HCT116 (cell line): ENCODE data around the gene OTUB2. TPM values are rescaled to one million over a fixed set of nuclear protein-coding genes. Genes with fewer than 3 reads are reported as not detected.

Experiments
- ATAC-seq: fragments of 200-7000 bp; cut with Tn5 transposase; 2 replicates; pipeline ENCODE4 v1.9.1; 2020; ENCODE audit warnings: mild to moderate bottlenecking, moderate library complexity
- BruUV-seq: library from RNA; stranded (reverse); fragments of 400-500 nt; replicated peaks from 2 replicates; lab custom pipeline; 2021; lab: Mats Ljungman, UMichigan
- CTCF ChIA-PET: fragments of 300-600 bp; sonication (Branson Sonifier 250); formaldehyde crosslinking; loops from one replicate; lab custom pipeline; 2021; ENCODE audit warnings: antibody characterized with exemption; lab: Charles Lee
- POLR2A ChIA-PET: fragments of 300-600, 350-600 bp; sonication (Branson Sonifier 250); formaldehyde crosslinking; loops from one replicate; lab custom pipeline; 2021; ENCODE audit warnings: antibody characterized with exemption; lab: Charles Lee
- RAD21 ChIA-PET, 2 experiments: fragments of 300-600 bp; sonication (Branson Sonifier 250); formaldehyde crosslinking; loops; one replicate each; lab custom pipeline; 2023; ENCODE audit warnings: low total read pairs in 2 of 2; ENCODE audit not compliant: uncharacterized antibody in 2 of 2, unreplicated experiment in 2 of 2, low non-redundant PET in 1 of 2; lab: Charles Lee
- DNase-seq: peaks from one replicate; pipeline ENCODE4 v3.0.0-alpha.2; 2010; ENCODE audit warnings: low read depth, low spot score
- H2AFZ ChIP-seq: fragments of 200-600 bp; shearing (Covaris generic), sonication (generic); 2 replicates; pipeline ENCODE4 v1.6.1; 2017; ENCODE audit warnings: low read depth, mixed run types, mixed read lengths, antibody characterized with exemption, low read length; ENCODE audit not compliant: poor library complexity, severe bottlenecking
- H3K27ac ChIP-seq: 2 replicates; pipeline ENCODE4 v1.5.1; 2012; ENCODE audit warnings: low read depth, low read length
- H3K27me3 ChIP-seq: fragments of 200-600 bp; sonication (generic); 2 replicates; pipeline ENCODE4 v1.6.1; 2016; ENCODE audit warnings: mixed run types, low read length, mixed read lengths; ENCODE audit not compliant: insufficient read depth
- H3K36me3 ChIP-seq, 2 experiments: fragments of 200-500 bp in 1 of 2; fragments of 200-600 bp in 1 of 2; sonication (Bioruptor generic) in 1 of 2; sonication (generic) in 1 of 2; 2 replicates each; pipeline versions ENCODE4 v1.5.1 to v1.6.1; 2014 to 2016; ENCODE audit warnings: low read length in 2 of 2, inconsistent platforms in 1 of 2, mixed read lengths in 1 of 2, mixed run types in 1 of 2; ENCODE audit not compliant: insufficient read depth in 2 of 2, control insufficient read depth in 1 of 2
- H3K4me1 ChIP-seq, 2 experiments: fragments of 200-600 bp in 1 of 2; sonication (generic) in 1 of 2; 2 replicates each; pipeline versions ENCODE4 v1.5.1 to v1.6.1; 2012 to 2017; ENCODE audit warnings: low read length in 2 of 2, inconsistent platforms in 1 of 2, mild to moderate bottlenecking in 1 of 2, mixed read lengths in 1 of 2, mixed run types in 1 of 2, moderate library complexity in 1 of 2; ENCODE audit not compliant: insufficient read depth in 2 of 2, control insufficient read depth in 1 of 2
- H3K4me2 ChIP-seq: fragments of 200-600 bp; sonication (generic); 2 replicates; pipeline ENCODE4 v1.6.1; 2017; ENCODE audit warnings: mixed run types, low read length, mixed read lengths
- H3K4me3 ChIP-seq, 2 experiments: fragments of 200-600 bp in 1 of 2; sonication (generic) in 1 of 2; replicated peaks in 1 of 2; 2 replicates each; pipeline ENCODE4 v1.5.1; 2011 to 2016; ENCODE audit warnings: low read length in 2 of 2, control low read depth in 1 of 2, low read depth in 1 of 2, mild to moderate bottlenecking in 1 of 2, mixed read lengths in 1 of 2, mixed run types in 1 of 2
- H3K79me2 ChIP-seq: fragments of 200-600 bp; sonication (generic); 2 replicates; pipeline ENCODE4 v1.6.1; 2017; ENCODE audit warnings: mild to moderate bottlenecking, mixed run types, low read length, moderate library complexity, mixed read lengths; ENCODE audit not compliant: insufficient read depth
- H3K9ac ChIP-seq: fragments of 200-600 bp; sonication (generic); 2 replicates; pipeline ENCODE4 v1.6.1; 2016; ENCODE audit warnings: low read length, mixed read lengths
- H3K9me2 ChIP-seq: fragments of 200-600 bp; sonication (generic), shearing (Covaris generic); 2 replicates; pipeline ENCODE4 v1.6.1; 2017; ENCODE audit warnings: mixed run types, mild to moderate bottlenecking, moderate library complexity; ENCODE audit not compliant: insufficient read depth
- H3K9me3 ChIP-seq, 2 experiments: fragments of 200-500 bp in 1 of 2; fragments of 200-600 bp in 1 of 2; sonication (Bioruptor generic) in 1 of 2; sonication (generic) in 1 of 2; 2 replicates each; pipeline ENCODE4 v1.6.1; 2014 to 2017; ENCODE audit warnings: low read length in 2 of 2, mixed read lengths in 2 of 2, inconsistent platforms in 1 of 2, low read depth in 1 of 2, mild to moderate bottlenecking in 1 of 2, mixed run types in 1 of 2, moderate library complexity in 1 of 2; ENCODE audit not compliant: control insufficient read depth in 1 of 2, insufficient read depth in 1 of 2
- H4K20me1 ChIP-seq: fragments of 200-600 bp; sonication (generic), shearing (Covaris generic); 2 replicates; pipeline ENCODE4 v1.6.1; 2017; ENCODE audit warnings: mixed run types, mild to moderate bottlenecking, moderate library complexity; ENCODE audit not compliant: insufficient read depth
- CBX3 ChIP-seq: IDR thresholded peaks from 2 replicates; pipeline ENCODE4 v1.6.1; 2012; ENCODE audit warnings: low read depth
- CEBPB ChIP-seq: IDR thresholded peaks from 2 replicates; pipeline ENCODE4 v1.6.1; 2012; ENCODE audit warnings: low read depth
- CTCF ChIP-seq, 3 experiments: fragments of 200-600 bp in 1 of 3; sonication (generic) in 1 of 3; IDR thresholded peaks in 2 of 3; conservative IDR thresholded peaks in 1 of 3; 2 replicates each; pipeline ENCODE4 v1.5.1; 2012 to 2017; ENCODE audit warnings: low read depth in 2 of 3, low read length in 2 of 3, antibody characterized with exemption in 1 of 3, borderline replicate concordance in 1 of 3, control low read depth in 1 of 3, mild to moderate bottlenecking in 1 of 3, mixed read lengths in 1 of 3, mixed run types in 1 of 3, moderate library complexity in 1 of 3; ENCODE audit not compliant: insufficient read depth in 1 of 3
- EZH2phosphoT487 ChIP-seq: fragments of 200-600 bp; IDR thresholded peaks from 2 replicates; pipeline ENCODE4 v1.6.1; 2018; ENCODE audit warnings: antibody characterized with exemption, borderline replicate concordance
- FOSL1 ChIP-seq: IDR thresholded peaks from 2 replicates; pipeline ENCODE4 v1.6.1; 2012; ENCODE audit warnings: low read depth
- JUND ChIP-seq: IDR thresholded peaks from 2 replicates; pipeline ENCODE4 v1.6.1; 2012
- MAX ChIP-seq: IDR thresholded peaks from 2 replicates; pipeline ENCODE4 v1.6.1; 2012
- POLR2A ChIP-seq: IDR thresholded peaks from 2 replicates; pipeline ENCODE4 v1.7.0; 2011; ENCODE audit warnings: borderline replicate concordance; ENCODE audit not compliant: insufficient read depth, insufficient read length; ENCODE audit errors: extremely low read depth
- REST ChIP-seq: IDR thresholded peaks from 2 replicates; pipeline ENCODE4 v1.6.1; 2012; ENCODE audit warnings: low read depth
- SIN3A ChIP-seq: IDR thresholded peaks from 2 replicates; pipeline ENCODE4 v1.6.1; 2012; ENCODE audit warnings: low read depth
- SP1 ChIP-seq: IDR thresholded peaks from 2 replicates; pipeline ENCODE4 v1.6.1; 2012; ENCODE audit warnings: low read depth
- YY1 ChIP-seq: IDR thresholded peaks from 2 replicates; pipeline ENCODE4 v1.6.1; 2011; ENCODE audit warnings: low read length, low read depth, moderate library complexity, mild to moderate bottlenecking; ENCODE audit not compliant: insufficient replicate concordance; ENCODE audit errors: extremely low read depth
- ZBTB33 ChIP-seq: IDR thresholded peaks from 2 replicates; pipeline ENCODE4 v1.6.1; 2011; ENCODE audit warnings: mild to moderate bottlenecking, low read length, moderate library complexity; ENCODE audit not compliant: insufficient replicate concordance; ENCODE audit errors: extremely low read depth
- ZFX ChIP-seq: fragments of 450-650 bp; IDR thresholded peaks from 2 replicates; pipeline ENCODE4 v1.6.1; 2017
- ZNF274 ChIP-seq: fragments of 200-500 bp; sonication (Bioruptor generic); IDR thresholded peaks from 2 replicates; pipeline ENCODE4 v1.6.1; 2014; ENCODE audit warnings: mild to moderate bottlenecking, low read depth, low read length, inconsistent platforms
- intact Hi-C: fragments of 100-400 bp; cut with micrococcal nuclease; formaldehyde crosslinking; loops from 2 replicates; pipeline ENCODE4 v1.10.0; 2022
- total RNA-seq: library from RNA; stranded (reverse); gene quantifications from one replicate; pipeline ENCODE4 v1.2.1, GENCODE V29; 2021; ENCODE audit not compliant: unreplicated experiment

The OTUB2 gene
- total RNA-seq, 1 experiment from 2014 or later: 6.6 TPM

- no peak for ATAC-seq
- Histone ChIP-seq H3K9me2 (no peaks in the 10 kb centered on the region), H3K4me1 (peaks cover 7 to 17% of the 10 kb centered on the region in 2 experiments; a peak in 3 of 4 replicates), H3K27ac (no peak overlapping the region), H3K4me2 (no peak overlapping the region), H2AFZ (no peak overlapping the region), H3K4me3 (no peak overlapping the region), H3K9ac (no peak overlapping the region), H3K27me3 (no peaks in the 10 kb centered on the region), H4K20me1 (no peaks in the 10 kb centered on the region), H3K36me3 (no peaks in the 10 kb centered on the region), H3K79me2 (no peaks in the 10 kb centered on the region), H3K9me3 (no peaks in the 10 kb centered on the region)
- ChIA-PET CTCF (no interaction called here), POLR2A (no interaction called here), RAD21 (no interaction called here)
- BruUV-seq: no TSS peak
- intact Hi-C loops: no loop called here
- no peak for DNase-seq
- TF ChIP-seq ZNF274 (no peak), YY1 (no peak), SP1 (no peak), SIN3A (no peak), FOSL1 (no peak), ZFX (no peak), JUND (no peak), POLR2A (no peak), MAX (no peak), ZBTB33 (no peak), CTCF (IDR thresholded peaks at IDR 0.05 in 2 of 3, conservative IDR thresholded peaks at IDR 0.05 in 1 of 3; ENCODE audit: borderline replicate concordance in 1 of 3, insufficient read depth in 1 of 3, low read depth in 2 of 3, low read length in 2 of 3) (no peak), EZH2phosphoT487 (no peak), CBX3 (no peak), REST (no peak), CEBPB (no peak)
These were observed 45.5 kb upstream of the OTUB2 start for GRCh38 chr14:93980456-93981201.
